Measurements from ENCODE around the gene PACC1. TPM values are rescaled to one million over a fixed set of nuclear protein-coding genes. Genes with fewer than 3 reads are reported as not detected.

PACC1 gene
- total and polyA plus RNA-seq, 10 of the 15 experiments (the other 5 are each of a cell fraction or from before 2014, with no cell fraction given) = 16.1 to 29.7 (median 19.3) TPM

DNA sequence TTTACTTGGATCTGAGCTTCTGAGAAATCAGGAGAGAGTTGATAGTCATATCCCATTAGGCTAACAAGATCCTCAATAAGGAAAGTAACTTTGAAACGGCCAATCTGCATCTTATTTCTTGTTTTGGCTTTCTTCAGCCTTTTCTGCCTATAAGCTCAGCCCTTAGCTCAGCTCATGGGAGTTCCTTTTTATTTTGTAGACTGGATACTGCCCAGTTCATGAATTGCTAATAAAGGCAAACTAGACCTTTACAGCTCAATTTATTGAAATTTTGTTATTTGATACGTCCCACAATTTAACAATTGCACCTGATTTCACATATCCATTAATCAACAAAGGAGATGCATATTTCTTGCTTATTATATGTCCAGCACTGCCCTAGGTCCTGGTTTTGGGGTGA lies 40.7 kb upstream of the PACC1 start:
- no peak for TF ChIP-seq SMAD1 (IDR thresholded peaks at IDR 0.05; ENCODE audit: low read depth, partially characterized antibody)
- TF ChIP-seq MYB (IDR thresholded peaks at IDR 0.05; ENCODE audit: borderline replicate concordance, low read depth, low read length) = no peak
- TF ChIP-seq POU2F2 (IDR thresholded peaks at IDR 0.05; ENCODE audit: borderline replicate concordance, low read depth, low read length) = no peak
- TF ChIP-seq KLF5 (IDR thresholded peaks at IDR 0.05; ENCODE audit: partially characterized antibody) = no peak
- Histone ChIP-seq H3K4me1 (ENCODE audit: control insufficient read depth, insufficient read depth, low read length) (no peaks in the 10 kb centered on the region), H3K27ac (ENCODE audit: control insufficient read depth, insufficient read depth) (no peak overlapping the region), H2AFZ (ENCODE audit: control insufficient read depth, low read depth, low read length) (no peak overlapping the region), H3K4me2 (ENCODE audit: control insufficient read depth, insufficient read depth) (no peak overlapping the region), H3K9me3 (replicated peaks; ENCODE audit: control insufficient read depth, insufficient read depth, low read length) (no peaks in the 10 kb centered on the region; the same call in 2 of the 3 replicates), H3K4me3 (no peak overlapping the region), H3K9ac (ENCODE audit: control insufficient read depth, insufficient read depth, low read length) (no peak overlapping the region), H3K36me3 (ENCODE audit: control insufficient read depth in 2 of 2, insufficient read depth in 2 of 2, low read length in 1 of 2) (no peaks in the 10 kb centered on the region), H4K20me1 (ENCODE audit: control insufficient read depth, insufficient read depth) (no peaks in the 10 kb centered on the region), H3K79me2 (ENCODE audit: control insufficient read depth, insufficient read depth, low read length) (no peaks in the 10 kb centered on the region), H3K27me3 (replicated peaks in 1 of 2; ENCODE audit: control insufficient read depth in 2 of 2, insufficient read depth in 2 of 2, low read length in 1 of 2) (no peaks in the 10 kb centered on the region; a peak in 1 of 4 replicates)
- intact Hi-C loops (cut with micrococcal nuclease; ENCODE audit: unreplicated experiment) = loop anchor here (1.0 to 5.0 kb wide), 3 partner anchors 138 to 443 kb away; no protein-coding TSS in a partner anchor
- ATAC-seq (no peak), FAIRE-seq (no peak), DNase-seq (ENCODE audit: low read depth, low spot score) (no peak)
- ChIA-PET RAD21 (ENCODE audit: unreplicated experiment) (interaction anchor here (0.8 to 6.1 kb wide), 76 partner anchors 10 to 802 kb away, joined by 3 to 197 read pairs (median 5); partner anchors contain the start of genes ATF3, DTL, INTS7 and NEK2), POLR2A (interaction anchor here (0.5 to 3.0 kb wide), 5 partner anchors 22 to 649 kb away, joined by 3 to 13 read pairs (median 3); partner anchors contain the start of gene PACC1), SMC1A (ENCODE audit: uncharacterized antibody, unreplicated experiment) (interaction anchor here (0.6 to 6.6 kb wide), 83 partner anchors 10 to 785 kb away, joined by 3 to 168 read pairs (median 5); partner anchors contain the start of genes DTL, INTS7, NEK2 and NENF), CTCF (interaction anchor here (0.5 to 8.5 kb wide), 127 partner anchors 8 to 983 kb away, joined by 3 to 270 read pairs (median 6); partner anchors contain the start of genes DTL, INTS7, NEK2 and NENF)
- WGBS (ENCODE audit: insufficient coverage, insufficient replicate concordance, low lambda C conversion rate, missing lambda C conversion rate) = 95% methylated on average over 2 of the region's 2 CpGs
- in situ Hi-C loops (cut with MboI) = loop anchor here (5.0 kb wide), 2 partner anchors 393 to 778 kb away; partner anchors contain the start of gene NEK2
- no TSS peak for BruUV-seq (replicated peaks)

DNA sequence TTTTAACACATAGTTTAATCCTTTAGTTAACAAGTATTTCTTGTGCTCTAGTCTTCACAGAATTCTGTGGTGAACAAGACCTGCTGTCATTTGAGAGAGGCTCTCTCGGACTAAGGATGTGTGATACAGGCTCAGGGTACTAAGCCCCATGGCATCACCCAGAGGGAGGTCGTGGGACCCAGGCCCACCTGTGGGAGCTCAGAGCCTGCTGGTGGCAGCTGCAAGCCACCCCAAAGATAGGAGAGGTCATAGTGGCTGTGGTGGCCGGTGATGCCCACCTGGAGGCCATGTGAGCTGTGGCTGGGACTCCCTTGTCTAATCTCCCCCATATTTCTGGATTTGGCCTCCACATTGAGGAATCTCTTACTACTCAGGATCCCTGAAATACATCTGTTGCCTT lies 40.1 kb upstream of the PACC1 start:
- no peaks in the 10 kb centered on the region; the same call in 2 of the 3 replicates for H3K9me3 ChIP-seq (replicated peaks; ENCODE audit: control insufficient read depth, insufficient read depth, low read length)
- FAIRE-seq = no peak
- ChIA-PET SMC1A (ENCODE audit: uncharacterized antibody, unreplicated experiment) (interaction anchor here (0.7 to 6.6 kb wide), 21 partner anchors 24 to 779 kb away, joined by 3 to 168 read pairs (median 7); partner anchors contain the start of genes DTL, INTS7, NEK2 and PACC1), CTCF (interaction anchor here (0.6 to 8.5 kb wide), 36 partner anchors 10 to 778 kb away, joined by 3 to 270 read pairs (median 13); partner anchors contain the start of genes DTL, INTS7 and PACC1), RAD21 (ENCODE audit: unreplicated experiment) (interaction anchor here (0.6 to 6.1 kb wide), 14 partner anchors 25 to 775 kb away, joined by 3 to 197 read pairs (median 14); partner anchors contain the start of genes DTL, INTS7 and NEK2), POLR2A (interaction anchor here (3.0 kb wide), 1 partner anchor 384 kb away, joined by 13 read pairs; no protein-coding TSS in a partner anchor)
- no peak for TF ChIP-seq NR2C2 (IDR thresholded peaks at IDR 0.05; ENCODE audit: borderline replicate concordance, control insufficient read depth, insufficient read length, low read depth)
- no peak for TF ChIP-seq BCL11A (IDR thresholded peaks at IDR 0.05; ENCODE audit: low read depth, low read length)
- 43% methylated on average over 3 of the region's 3 CpGs for WGBS (ENCODE audit: insufficient coverage, insufficient replicate concordance, low lambda C conversion rate, missing lambda C conversion rate)
- no peak for ATAC-seq
- no peak overlapping the region for H3K27ac ChIP-seq (ENCODE audit: control insufficient read depth, insufficient read depth)
- H3K79me2 ChIP-seq (ENCODE audit: control insufficient read depth, insufficient read depth, low read length) = no peaks in the 10 kb centered on the region
- no peaks in the 10 kb centered on the region for H3K4me1 ChIP-seq (ENCODE audit: control insufficient read depth, insufficient read depth, low read length)
- no peaks in the 10 kb centered on the region for H3K36me3 ChIP-seq (ENCODE audit: control insufficient read depth in 2 of 2, insufficient read depth in 2 of 2, low read length in 1 of 2)
- no peaks in the 10 kb centered on the region for H4K20me1 ChIP-seq (ENCODE audit: control insufficient read depth, insufficient read depth)
- no peak overlapping the region for H3K4me3 ChIP-seq
- no peak for DNase-seq (ENCODE audit: low read depth, low spot score)
- no peak overlapping the region for H3K9ac ChIP-seq (ENCODE audit: control insufficient read depth, insufficient read depth, low read length)
- no peak overlapping the region for H3K4me2 ChIP-seq (ENCODE audit: control insufficient read depth, insufficient read depth)
- BruUV-seq (replicated peaks) = no TSS peak
- in situ Hi-C loops (cut with MboI) (loop anchor here (5.0 kb wide), 2 partner anchors 392 to 777 kb away; partner anchors contain the start of gene NEK2), intact Hi-C loops (cut with micrococcal nuclease; ENCODE audit: unreplicated experiment) (loop anchor here (1.0 to 5.0 kb wide), 3 partner anchors 137 to 442 kb away; no protein-coding TSS in a partner anchor)
- no peak overlapping the region for H2AFZ ChIP-seq (ENCODE audit: control insufficient read depth, low read depth, low read length)
- H3K27me3 ChIP-seq (replicated peaks in 1 of 2; ENCODE audit: control insufficient read depth in 2 of 2, insufficient read depth in 2 of 2, low read length in 1 of 2) = no peaks in the 10 kb centered on the region; a peak in 1 of 4 replicates
